ENCODE measurements around the gene SORBS1.

DNA sequence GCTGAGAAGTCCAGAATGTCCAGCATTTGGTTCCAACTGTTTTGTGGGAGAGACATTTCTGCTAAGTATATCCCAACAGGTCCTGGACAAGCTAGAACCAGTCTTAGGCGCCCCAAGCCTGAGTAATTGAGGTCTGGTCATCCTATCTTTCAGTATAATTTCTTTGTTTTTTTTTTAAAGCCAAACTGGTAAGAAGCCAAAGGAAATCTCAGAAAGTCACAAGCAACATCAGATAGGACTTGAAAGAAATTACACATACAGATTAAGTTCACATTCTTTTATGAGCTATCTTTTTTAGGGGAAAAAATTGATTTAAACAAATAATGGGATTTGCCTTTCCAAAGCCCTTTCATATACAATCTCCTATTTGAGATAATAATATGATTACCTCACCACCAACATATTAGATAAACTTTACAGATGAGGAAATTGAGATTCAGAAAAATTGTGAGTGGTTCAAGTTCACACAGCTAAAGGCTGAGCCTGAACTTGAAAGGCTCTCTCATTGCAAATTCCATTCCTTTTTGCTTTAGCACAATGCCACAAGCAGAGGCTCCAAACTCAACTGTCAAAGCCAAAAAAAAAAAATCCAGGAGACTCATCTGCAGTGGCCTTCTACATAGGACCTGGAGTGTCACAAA, 285.3 kb downstream of the SORBS1 start:
- TF ChIP-seq, protein P1, sequence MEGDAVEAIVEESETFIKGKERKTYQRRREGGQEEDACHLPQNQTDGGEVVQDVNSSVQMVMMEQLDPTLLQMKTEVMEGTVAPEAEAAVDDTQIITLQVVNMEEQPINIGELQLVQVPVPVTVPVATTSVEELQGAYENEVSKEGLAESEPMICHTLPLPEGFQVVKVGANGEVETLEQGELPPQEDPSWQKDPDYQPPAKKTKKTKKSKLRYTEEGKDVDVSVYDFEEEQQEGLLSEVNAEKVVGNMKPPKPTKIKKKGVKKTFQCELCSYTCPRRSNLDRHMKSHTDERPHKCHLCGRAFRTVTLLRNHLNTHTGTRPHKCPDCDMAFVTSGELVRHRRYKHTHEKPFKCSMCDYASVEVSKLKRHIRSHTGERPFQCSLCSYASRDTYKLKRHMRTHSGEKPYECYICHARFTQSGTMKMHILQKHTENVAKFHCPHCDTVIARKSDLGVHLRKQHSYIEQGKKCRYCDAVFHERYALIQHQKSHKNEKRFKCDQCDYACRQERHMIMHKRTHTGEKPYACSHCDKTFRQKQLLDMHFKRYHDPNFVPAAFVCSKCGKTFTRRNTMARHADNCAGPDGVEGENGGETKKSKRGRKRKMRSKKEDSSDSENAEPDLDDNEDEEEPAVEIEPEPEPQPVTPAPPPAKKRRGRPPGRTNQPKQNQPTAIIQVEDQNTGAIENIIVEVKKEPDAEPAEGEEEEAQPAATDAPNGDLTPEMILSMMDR (IDR thresholded peaks at IDR 0.05), result no peak
- no peak for TF ChIP-seq POLR2A (IDR thresholded peaks at IDR 0.05)

Measured in testis (tissue), 2 donors.